ENCODE measurements around the gene SPDYE16.
"Not testable (repeated sequence)": the region's sequence is repeated elsewhere in the genome, so short reads cannot be mapped to it uniquely, and the experiment has no call there.

GRCh38 chr7:76482660-76483059 is 60.4 kb downstream of the SPDYE16 start:
- TF ChIP-seq, protein P1, sequence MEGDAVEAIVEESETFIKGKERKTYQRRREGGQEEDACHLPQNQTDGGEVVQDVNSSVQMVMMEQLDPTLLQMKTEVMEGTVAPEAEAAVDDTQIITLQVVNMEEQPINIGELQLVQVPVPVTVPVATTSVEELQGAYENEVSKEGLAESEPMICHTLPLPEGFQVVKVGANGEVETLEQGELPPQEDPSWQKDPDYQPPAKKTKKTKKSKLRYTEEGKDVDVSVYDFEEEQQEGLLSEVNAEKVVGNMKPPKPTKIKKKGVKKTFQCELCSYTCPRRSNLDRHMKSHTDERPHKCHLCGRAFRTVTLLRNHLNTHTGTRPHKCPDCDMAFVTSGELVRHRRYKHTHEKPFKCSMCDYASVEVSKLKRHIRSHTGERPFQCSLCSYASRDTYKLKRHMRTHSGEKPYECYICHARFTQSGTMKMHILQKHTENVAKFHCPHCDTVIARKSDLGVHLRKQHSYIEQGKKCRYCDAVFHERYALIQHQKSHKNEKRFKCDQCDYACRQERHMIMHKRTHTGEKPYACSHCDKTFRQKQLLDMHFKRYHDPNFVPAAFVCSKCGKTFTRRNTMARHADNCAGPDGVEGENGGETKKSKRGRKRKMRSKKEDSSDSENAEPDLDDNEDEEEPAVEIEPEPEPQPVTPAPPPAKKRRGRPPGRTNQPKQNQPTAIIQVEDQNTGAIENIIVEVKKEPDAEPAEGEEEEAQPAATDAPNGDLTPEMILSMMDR (conservative IDR thresholded peaks at IDR 0.05 in 1 of 2, IDR thresholded peaks at IDR 0.05 in 1 of 2; ENCODE audit: extremely low read depth in 1 of 2, insufficient read depth in 1 of 2, low read depth in 1 of 2, low read length in 2 of 2) = not testable (repeated sequence)
- TF ChIP-seq EZH2 (IDR thresholded peaks at IDR 0.05; ENCODE audit: borderline replicate concordance, low read length) = not testable (repeated sequence)
